ENCODE data around the gene RIOK1.

RIOK1 gene

DNA sequence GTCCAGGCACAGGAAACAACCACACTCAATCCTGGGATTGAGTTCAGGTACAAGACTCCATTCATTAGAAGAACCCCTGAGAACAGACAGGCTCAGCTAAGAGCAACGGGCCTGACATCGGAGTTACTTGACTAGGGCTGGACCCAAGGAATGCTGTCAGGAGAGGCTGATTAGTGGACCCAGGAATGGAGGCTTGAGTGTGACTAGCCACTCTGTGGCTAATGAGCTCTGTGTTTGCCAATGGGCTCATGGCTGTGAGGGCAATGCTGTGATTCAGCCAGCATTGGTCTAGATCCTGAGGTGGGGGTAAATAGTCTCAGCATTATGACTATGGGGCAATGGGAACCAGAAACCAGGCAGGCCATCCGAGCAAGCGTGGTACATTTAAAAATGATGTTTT lies 71.8 kb downstream of the RIOK1 start:
- TF ChIP-seq CTCF (IDR thresholded peaks at IDR 0.05; ENCODE audit: control insufficient read depth, extremely low read depth, insufficient read depth), result no peak
- H3K4me3 ChIP-seq (ENCODE audit: low read depth, low read length), result no peak overlapping the region
- DNase-seq (ENCODE audit: low read depth), result no peak

GRCh38 chr6:7463785-7464184 lies 74.2 kb downstream of the RIOK1 start:
- no peak for DNase-seq (ENCODE audit: low read depth)
- no peak for TF ChIP-seq CTCF (IDR thresholded peaks at IDR 0.05; ENCODE audit: control insufficient read depth, extremely low read depth, insufficient read depth)
- H3K4me3 ChIP-seq (ENCODE audit: low read depth, low read length), result no peak overlapping the region

- TF ChIP-seq CTCF (IDR thresholded peaks at IDR 0.05; ENCODE audit: control insufficient read depth, extremely low read depth, insufficient read depth), result no peak
- no peak overlapping the region for H3K4me3 ChIP-seq (ENCODE audit: low read depth, low read length)
- no peak for DNase-seq (ENCODE audit: low read depth)
Measured at GRCh38 chr6:7467007-7467897, 77.6 kb downstream of the RIOK1 start.

All from LNCaP clone FGC (cell line).